Measurements from ENCODE around the gene MAP2. TPM values are rescaled to one million over a fixed set of nuclear protein-coding genes. Genes with fewer than 3 reads are reported as not detected.

Gene MAP2
- total and polyA plus RNA-seq, 10 of the 15 experiments (the other 5 are each of a cell fraction or from before 2014, with no cell fraction given): 0.01 TPM; not detected in 9

- FAIRE-seq: no peak
- Histone ChIP-seq H3K27me3 (replicated peaks in 1 of 2; ENCODE audit: control insufficient read depth in 2 of 2, insufficient read depth in 2 of 2, low read length in 1 of 2) (no peaks in the 10 kb centered on the region), H3K4me1 (ENCODE audit: control insufficient read depth, insufficient read depth, low read length) (no peaks in the 10 kb centered on the region), H3K4me3 (no peak overlapping the region), H3K27ac (ENCODE audit: control insufficient read depth, insufficient read depth) (no peak overlapping the region), H2AFZ (ENCODE audit: control insufficient read depth, low read depth, low read length) (no peak overlapping the region), H4K20me1 (ENCODE audit: control insufficient read depth, insufficient read depth) (no peaks in the 10 kb centered on the region), H3K4me2 (ENCODE audit: control insufficient read depth, insufficient read depth) (no peak overlapping the region), H3K9me3 (replicated peaks; ENCODE audit: control insufficient read depth, insufficient read depth, low read length) (no peaks in the 10 kb centered on the region), H3K79me2 (ENCODE audit: control insufficient read depth, insufficient read depth, low read length) (no peaks in the 10 kb centered on the region), H3K36me3 (ENCODE audit: control insufficient read depth in 2 of 2, insufficient read depth in 2 of 2, low read length in 1 of 2) (no peaks in the 10 kb centered on the region), H3K9ac (ENCODE audit: control insufficient read depth, insufficient read depth, low read length) (no peak overlapping the region)
- SMC1A ChIA-PET (ENCODE audit: uncharacterized antibody, unreplicated experiment): no interaction called here
- ATAC-seq: no peak
- CTCF ChIA-PET: no interaction called here
- intact Hi-C loops (cut with micrococcal nuclease; ENCODE audit: unreplicated experiment): no loop called here
- no peak for TF ChIP-seq SPI1 (IDR thresholded peaks at IDR 0.05; ENCODE audit: borderline replicate concordance, insufficient read depth, low read depth, low read length)
- no peak for TF ChIP-seq NBN (IDR thresholded peaks at IDR 0.05)
- no peak for TF ChIP-seq E2F4 (IDR thresholded peaks at IDR 0.05; ENCODE audit: low read depth, low read length)
- TF ChIP-seq, protein P1, sequence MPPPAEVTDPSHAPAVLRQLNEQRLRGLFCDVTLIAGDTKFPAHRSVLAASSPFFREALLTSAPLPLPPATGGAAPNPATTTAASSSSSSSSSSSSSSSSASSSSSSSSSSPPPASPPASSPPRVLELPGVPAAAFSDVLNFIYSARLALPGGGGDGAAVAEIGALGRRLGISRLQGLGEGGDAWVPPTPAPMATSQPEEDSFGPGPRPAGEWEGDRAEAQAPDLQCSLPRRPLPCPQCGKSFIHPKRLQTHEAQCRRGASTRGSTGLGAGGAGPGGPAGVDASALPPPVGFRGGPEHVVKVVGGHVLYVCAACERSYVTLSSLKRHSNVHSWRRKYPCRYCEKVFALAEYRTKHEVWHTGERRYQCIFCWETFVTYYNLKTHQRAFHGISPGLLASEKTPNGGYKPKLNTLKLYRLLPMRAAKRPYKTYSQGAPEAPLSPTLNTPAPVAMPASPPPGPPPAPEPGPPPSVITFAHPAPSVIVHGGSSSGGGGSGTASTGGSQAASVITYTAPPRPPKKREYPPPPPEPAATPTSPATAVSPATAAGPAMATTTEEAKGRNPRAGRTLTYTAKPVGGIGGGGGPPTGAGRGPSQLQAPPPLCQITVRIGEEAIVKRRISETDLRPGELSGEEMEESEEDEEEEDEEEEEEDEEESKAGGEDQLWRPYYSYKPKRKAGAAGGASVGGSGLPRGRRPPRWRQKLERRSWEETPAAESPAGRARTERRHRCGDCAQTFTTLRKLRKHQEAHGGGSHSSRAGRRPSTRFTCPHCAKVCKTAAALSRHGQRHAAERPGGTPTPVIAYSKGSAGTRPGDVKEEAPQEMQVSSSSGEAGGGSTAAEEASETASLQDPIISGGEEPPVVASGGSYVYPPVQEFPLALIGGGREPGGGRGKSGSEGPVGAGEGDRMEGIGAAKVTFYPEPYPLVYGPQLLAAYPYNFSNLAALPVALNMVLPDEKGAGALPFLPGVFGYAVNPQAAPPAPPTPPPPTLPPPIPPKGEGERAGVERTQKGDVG (CRISPR knock-in tag; IDR thresholded peaks at IDR 0.05): no peak
- TF ChIP-seq CHD4 (IDR thresholded peaks at IDR 0.05): no peak
- no peak for TF ChIP-seq EGR1 (IDR thresholded peaks at IDR 0.05; ENCODE audit: borderline replicate concordance in 1 of 2, low read depth in 2 of 2, low read length in 2 of 2)
- TF ChIP-seq ZBTB40 (IDR thresholded peaks at IDR 0.05; ENCODE audit: borderline replicate concordance): no peak
- TF ChIP-seq CBX5 (IDR thresholded peaks at IDR 0.05; ENCODE audit: low read depth): no peak
- TF ChIP-seq SUPT20H (IDR thresholded peaks at IDR 0.05; ENCODE audit: borderline replicate concordance, control insufficient read depth, low read depth, low read length): no peak
- TF ChIP-seq ZSCAN29 (IDR thresholded peaks at IDR 0.05): no peak
- POLR2A ChIA-PET: interaction anchor here (0.6 kb wide), 1 partner anchor 530 kb away, joined by 3 read pairs; no protein-coding TSS in a partner anchor
- RAD21 ChIA-PET (ENCODE audit: unreplicated experiment): interaction anchor here (0.6 kb wide), 1 partner anchor 79 kb away, joined by 4 read pairs; no protein-coding TSS in a partner anchor
- in situ Hi-C loops (cut with MboI): no loop called here
- DNase-seq (ENCODE audit: low read depth, low spot score): no peak
- BruUV-seq (replicated peaks): no TSS peak
Observed at GRCh38 chr2:209721497-209721896, 297.6 kb downstream of the MAP2 start.

Measured in GM12878 (cell line).